ENCODE measurements around the gene SLC41A1.

SLC41A1 gene

DNA sequence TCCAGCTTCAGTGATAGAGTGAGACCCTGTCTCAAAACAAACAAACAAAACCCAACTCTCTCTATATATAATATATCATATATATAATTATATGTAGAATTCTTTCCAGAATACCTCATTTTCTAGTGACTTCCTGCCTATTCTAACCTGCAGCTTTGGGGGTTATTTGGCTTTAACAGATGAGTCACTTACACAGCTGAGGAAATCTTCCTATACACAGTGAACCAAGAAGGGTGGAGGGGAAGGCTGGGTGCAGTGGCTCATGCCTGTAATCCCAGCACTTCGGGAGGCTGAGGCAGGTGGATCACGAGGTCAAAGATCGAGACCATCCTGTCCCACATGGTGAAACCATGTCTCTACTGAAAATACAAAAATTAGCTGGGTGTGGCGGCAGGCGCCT, 47.0 kb downstream of the SLC41A1 start:
- in situ Hi-C loops (cut with MboI; ENCODE audit: low sequenced_read_pairs, unreplicated experiment), result no loop called here
- TF ChIP-seq, protein P1, sequence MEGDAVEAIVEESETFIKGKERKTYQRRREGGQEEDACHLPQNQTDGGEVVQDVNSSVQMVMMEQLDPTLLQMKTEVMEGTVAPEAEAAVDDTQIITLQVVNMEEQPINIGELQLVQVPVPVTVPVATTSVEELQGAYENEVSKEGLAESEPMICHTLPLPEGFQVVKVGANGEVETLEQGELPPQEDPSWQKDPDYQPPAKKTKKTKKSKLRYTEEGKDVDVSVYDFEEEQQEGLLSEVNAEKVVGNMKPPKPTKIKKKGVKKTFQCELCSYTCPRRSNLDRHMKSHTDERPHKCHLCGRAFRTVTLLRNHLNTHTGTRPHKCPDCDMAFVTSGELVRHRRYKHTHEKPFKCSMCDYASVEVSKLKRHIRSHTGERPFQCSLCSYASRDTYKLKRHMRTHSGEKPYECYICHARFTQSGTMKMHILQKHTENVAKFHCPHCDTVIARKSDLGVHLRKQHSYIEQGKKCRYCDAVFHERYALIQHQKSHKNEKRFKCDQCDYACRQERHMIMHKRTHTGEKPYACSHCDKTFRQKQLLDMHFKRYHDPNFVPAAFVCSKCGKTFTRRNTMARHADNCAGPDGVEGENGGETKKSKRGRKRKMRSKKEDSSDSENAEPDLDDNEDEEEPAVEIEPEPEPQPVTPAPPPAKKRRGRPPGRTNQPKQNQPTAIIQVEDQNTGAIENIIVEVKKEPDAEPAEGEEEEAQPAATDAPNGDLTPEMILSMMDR (IDR thresholded peaks at IDR 0.05; ENCODE audit: borderline replicate concordance, control extremely low read depth, extremely low read depth, insufficient read depth, missing control alignments), result no peak
- DNase-seq (ENCODE audit: low spot score), result no peak

DNA sequence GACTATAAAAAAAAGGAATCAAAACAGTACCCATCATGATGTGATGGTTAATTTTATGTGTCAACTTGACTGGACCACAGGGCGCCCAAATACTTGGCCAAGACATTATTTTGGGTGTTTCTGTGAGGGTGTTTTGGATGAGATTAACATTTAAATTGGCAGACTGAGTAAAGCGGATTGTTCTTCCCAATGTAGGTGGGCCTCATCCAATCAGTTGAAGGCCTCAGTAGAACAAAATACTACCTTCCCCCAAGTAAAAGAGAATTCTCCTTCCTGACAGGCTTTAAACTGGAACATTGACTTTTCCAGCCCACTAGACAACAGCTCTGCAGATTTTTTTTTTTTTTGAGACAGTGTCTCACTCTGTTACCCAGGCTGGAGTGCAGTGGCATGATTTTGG, 48.4 kb downstream of the SLC41A1 start:
- TF ChIP-seq, protein P1 (IDR thresholded peaks at IDR 0.05; ENCODE audit: borderline replicate concordance, control extremely low read depth, extremely low read depth, insufficient read depth, missing control alignments), result no peak
- in situ Hi-C loops (cut with MboI; ENCODE audit: low sequenced_read_pairs, unreplicated experiment), result no loop called here
- DNase-seq (ENCODE audit: low spot score), result no peak

DNA sequence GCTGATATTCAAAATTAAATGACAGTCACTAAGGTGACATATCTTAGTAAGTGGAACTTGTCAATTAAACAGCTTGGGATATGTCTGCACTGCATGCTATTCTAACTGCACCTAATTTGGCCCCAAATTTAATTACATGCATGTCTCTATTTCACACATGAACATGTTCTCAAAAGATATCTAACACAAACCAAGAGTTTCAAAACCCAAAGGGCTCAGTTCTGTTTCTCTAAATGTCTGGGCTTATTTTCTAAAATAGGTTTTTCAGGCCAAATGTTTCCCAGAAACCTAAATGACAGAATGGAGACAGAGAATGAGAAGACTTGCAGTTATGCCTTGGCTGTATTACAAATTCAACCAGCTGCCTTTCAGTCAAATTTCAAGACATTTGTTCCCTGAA, 49.0 kb downstream of the SLC41A1 start:
- in situ Hi-C loops (cut with MboI; ENCODE audit: low sequenced_read_pairs, unreplicated experiment), result no loop called here
- DNase-seq (ENCODE audit: low spot score), result no peak
- TF ChIP-seq, protein P1 (IDR thresholded peaks at IDR 0.05; ENCODE audit: borderline replicate concordance, control extremely low read depth, extremely low read depth, insufficient read depth, missing control alignments), result no peak

DNA sequence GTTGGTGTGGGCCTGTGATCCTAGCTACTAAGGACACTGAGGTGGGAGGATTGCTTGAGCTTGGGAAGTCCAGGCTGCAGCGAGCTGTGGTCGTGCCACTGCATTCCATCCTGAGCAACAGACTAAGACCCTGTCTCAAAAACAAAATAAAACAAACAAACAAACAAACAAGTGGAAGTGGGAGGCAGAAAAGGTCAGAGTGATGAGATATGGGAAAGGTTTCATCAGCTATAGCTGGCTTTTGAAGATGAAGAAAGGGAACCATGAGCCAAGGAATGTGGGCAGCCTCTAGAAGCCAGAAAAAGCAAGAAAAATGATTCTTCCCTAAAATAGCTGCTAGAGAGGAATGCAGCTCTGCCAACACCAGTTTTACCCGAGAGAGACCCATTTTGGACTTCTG, 52.4 kb downstream of the SLC41A1 start:
- TF ChIP-seq, protein P1 (IDR thresholded peaks at IDR 0.05; ENCODE audit: borderline replicate concordance, control extremely low read depth, extremely low read depth, insufficient read depth, missing control alignments), result no peak
- DNase-seq (ENCODE audit: low spot score), result no peak
- in situ Hi-C loops (cut with MboI; ENCODE audit: low sequenced_read_pairs, unreplicated experiment), result no loop called here

DNA sequence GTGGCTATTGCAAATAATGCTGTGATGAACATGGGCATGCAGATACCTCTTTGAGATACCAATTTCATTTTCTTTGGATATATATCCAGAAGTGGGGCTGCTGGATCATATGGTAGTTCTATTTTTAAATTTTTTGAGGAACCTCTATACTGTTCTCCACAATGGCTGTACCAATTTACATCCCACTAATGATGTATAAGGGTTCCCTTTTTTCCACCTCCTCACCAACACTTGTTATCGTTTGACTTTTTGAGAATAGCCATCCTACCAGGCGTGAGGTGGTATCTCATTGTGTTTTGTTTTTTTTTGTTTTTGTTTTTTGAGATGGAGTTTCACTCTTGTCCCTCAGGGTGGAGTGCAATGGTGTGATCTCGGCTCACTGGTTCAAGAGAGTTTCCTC, 56.4 kb downstream of the SLC41A1 start:
- TF ChIP-seq, protein P1 (IDR thresholded peaks at IDR 0.05; ENCODE audit: borderline replicate concordance, control extremely low read depth, extremely low read depth, insufficient read depth, missing control alignments), result no peak
- in situ Hi-C loops (cut with MboI; ENCODE audit: low sequenced_read_pairs, unreplicated experiment), result no loop called here
- no peak for DNase-seq (ENCODE audit: low spot score)

DNA sequence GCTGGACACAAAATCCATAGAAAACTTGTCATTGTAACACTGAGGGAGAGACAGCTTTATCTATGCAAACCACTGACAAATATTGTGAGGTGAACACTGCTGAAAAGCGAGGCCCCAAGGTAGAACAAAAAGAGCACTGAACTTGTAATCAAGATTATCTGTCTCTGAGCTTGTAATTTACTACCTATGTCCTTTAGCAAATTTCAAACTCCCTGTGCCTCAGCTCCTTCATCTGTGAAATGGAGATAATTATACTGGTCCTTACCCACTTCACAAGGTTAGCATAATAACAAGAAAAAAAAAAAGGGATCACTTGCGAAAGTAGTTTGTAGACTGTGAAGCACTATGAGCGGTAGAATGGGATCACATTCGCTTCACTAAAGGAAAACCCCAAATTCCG, 58.1 kb downstream of the SLC41A1 start:
- DNase-seq (ENCODE audit: low spot score), result no peak
- TF ChIP-seq, protein P1 (IDR thresholded peaks at IDR 0.05; ENCODE audit: borderline replicate concordance, control extremely low read depth, extremely low read depth, insufficient read depth, missing control alignments), result no peak
- in situ Hi-C loops (cut with MboI; ENCODE audit: low sequenced_read_pairs, unreplicated experiment), result no loop called here
